Hepatocyte (in vitro differentiated cells): Measurements from ENCODE around the gene MRPL52. TPM values are rescaled to one million over a fixed set of nuclear protein-coding genes. Genes with fewer than 3 reads are reported as not detected.
"Not testable (repeated sequence)": the region's sequence is repeated elsewhere in the genome, so short reads cannot be mapped to it uniquely, and the experiment has no call there.

ENCODE experiments used
- DNase-seq: peaks from one replicate; pipeline ENCODE4 v3.0.0-alpha.2; 2016; ENCODE audit warnings: low spot score
- H2AFZ ChIP-seq: fragments of 200-600 bp; sonication (generic); 2 replicates; pipeline ENCODE4 v1.6.0; 2016; ENCODE audit warnings: antibody characterized with exemption, mild to moderate bottlenecking
- H3K27ac ChIP-seq: fragments of 200-600 bp; sonication (generic); 2 replicates; pipeline ENCODE4 v1.5.1; 2016; ENCODE audit warnings: mild to moderate bottlenecking
- H3K27me3 ChIP-seq: fragments of 200-600 bp; sonication (generic); 2 replicates; pipeline ENCODE4 v1.6.1; 2016
- H3K36me3 ChIP-seq: fragments of 200-600 bp; sonication (generic); replicated peaks from 2 replicates; pipeline ENCODE4 v1.5.1; 2016; ENCODE audit warnings: low read depth; ENCODE audit not compliant: insufficient read depth
- H3K4me1 ChIP-seq: fragments of 200-600 bp; sonication (generic); 2 replicates; pipeline ENCODE4 v1.5.1; 2016; ENCODE audit warnings: mild to moderate bottlenecking, moderate library complexity; ENCODE audit not compliant: insufficient read depth
- H3K4me2 ChIP-seq: fragments of 200-600 bp; sonication (generic); 2 replicates; pipeline ENCODE4 v1.6.0; 2016
- H3K4me3 ChIP-seq: fragments of 200-600 bp; sonication (generic); 2 replicates; pipeline ENCODE4 v1.5.1; 2016; ENCODE audit warnings: mild to moderate bottlenecking
- H3K79me2 ChIP-seq: fragments of 200-600 bp; sonication (generic); 2 replicates; pipeline ENCODE4 v1.6.0; 2017; ENCODE audit warnings: mild to moderate bottlenecking
- H3K9me2 ChIP-seq: fragments of 200-600 bp; sonication (generic); replicated peaks from 2 replicates; pipeline ENCODE4 v1.6.0; 2017; ENCODE audit warnings: mild to moderate bottlenecking; ENCODE audit not compliant: insufficient read depth
- H3K9me3 ChIP-seq: fragments of 200-600 bp; sonication (generic); 2 replicates; pipeline ENCODE4 v1.5.1; 2016; ENCODE audit warnings: low read depth, mild to moderate bottlenecking
- H4K20me1 ChIP-seq: fragments of 200-600 bp; sonication (generic); 2 replicates; pipeline ENCODE4 v1.6.0; 2016; ENCODE audit warnings: mild to moderate bottlenecking; ENCODE audit not compliant: insufficient read depth, poor library complexity, severe bottlenecking
- CTCF ChIP-seq: fragments of 200-600 bp; sonication (generic); IDR thresholded peaks from 2 replicates; pipeline ENCODE4 v1.5.1; 2016; ENCODE audit warnings: antibody characterized with exemption, mild to moderate bottlenecking; ENCODE audit not compliant: poor library complexity
- EZH2 ChIP-seq: fragments of 200-600 bp; sonication (generic); IDR thresholded peaks from 2 replicates; pipeline ENCODE4 v1.6.1; 2016; ENCODE audit warnings: antibody characterized with exemption, mild to moderate bottlenecking, borderline replicate concordance
- EZH2phosphoT487 ChIP-seq: fragments of 200-600 bp; sonication (generic); IDR thresholded peaks from one replicate; pipeline ENCODE4 v1.6.1; 2018; ENCODE audit warnings: antibody characterized with exemption, mild to moderate bottlenecking, low read depth, moderate library complexity; ENCODE audit not compliant: unreplicated experiment, severe bottlenecking
- WGBS: methylation state at CpG from one replicate; pipeline ENCODE4 v1.1.6; 2016; ENCODE audit warnings: low lambda C conversion rate; ENCODE audit errors: missing lambda C conversion rate; 5-methylcytosine and 5-hydroxymethylcytosine counted together
- polyA plus RNA-seq: library from polyadenylated mRNA; unstranded; fragments of >200 nt; fragmentation: Nextera tagmentation; extraction: Ambion mirVana; gene quantifications from 2 replicates; pipeline ENCODE4 v1.2.1, GENCODE V29; 2016
- total RNA-seq: library from RNA; depleted of rRNA; stranded (reverse); fragments of >200 nt; gene quantifications from 2 replicates; pipeline ENCODE4 v1.2.3, GENCODE V29; 2014

The MRPL52 gene
- total and polyA plus RNA-seq, 2 experiments from 2014 or later, result 50.6 to 214 TPM

- peak overlapping the region; percentile 61 for H3K27ac ChIP-seq
- no peak overlapping the region for H2AFZ ChIP-seq
- H3K9me2 ChIP-seq, result no peaks in the 10 kb centered on the region
- no peaks in the 10 kb centered on the region for H3K27me3 ChIP-seq
- TF ChIP-seq EZH2 (no peak), CTCF (no peak), EZH2phosphoT487 (no peak)
- H3K4me3 ChIP-seq, result no peak overlapping the region
- 94% methylated on average over 2 of the region's 2 CpGs for WGBS
- no peaks in the 10 kb centered on the region for H3K36me3 ChIP-seq
- H3K79me2 ChIP-seq, result peaks cover 32% of the 10 kb centered on the region
- DNase-seq, result no peak
- H4K20me1 ChIP-seq, result no peaks in the 10 kb centered on the region
- H3K9me3 ChIP-seq, result no peaks in the 10 kb centered on the region
- H3K4me2 ChIP-seq, result no peak overlapping the region
- peaks cover 18% of the 10 kb centered on the region for H3K4me1 ChIP-seq
Observed at GRCh38 chr14:22792158-22792557, 37.5 kb upstream of the MRPL52 start.

- H3K4me3 ChIP-seq, H3K36me3 ChIP-seq, H3K27ac ChIP-seq, H3K27me3 ChIP-seq, H3K4me2 ChIP-seq, H3K9me3 ChIP-seq, H2AFZ ChIP-seq, DNase-seq, H4K20me1 ChIP-seq, H3K9me2 ChIP-seq: not testable (repeated sequence)
- Histone ChIP-seq H3K4me1 (peaks cover 26% of the 10 kb centered on the region), H3K79me2 (peaks cover 29% of the 10 kb centered on the region)
- WGBS, result 92% methylated on average over 5 of the region's 5 CpGs
Observed at GRCh38 chr14:22793550-22793949, 36.1 kb upstream of the MRPL52 start.

- TF ChIP-seq EZH2 (no peak), CTCF (no peak), EZH2phosphoT487 (no peak)
- DNase-seq, result no peak
- Histone ChIP-seq H2AFZ (no peak overlapping the region), H3K27ac (no peak overlapping the region), H3K9me3 (no peaks in the 10 kb centered on the region), H4K20me1 (no peaks in the 10 kb centered on the region), H3K4me1 (peaks cover 30% of the 10 kb centered on the region), H3K9me2 (no peaks in the 10 kb centered on the region), H3K27me3 (no peaks in the 10 kb centered on the region), H3K36me3 (no peaks in the 10 kb centered on the region), H3K4me3 (no peak overlapping the region), H3K4me2 (no peak overlapping the region), H3K79me2 (peaks cover 32% of the 10 kb centered on the region)
- 89% methylated on average over 5 of the region's 5 CpGs for WGBS
Observed at GRCh38 chr14:22793976-22794375, 35.7 kb upstream of the MRPL52 start.

GRCh38 chr14:22794551-22794951 is 35.1 kb upstream of the MRPL52 start:
- no peak overlapping the region for H3K4me3 ChIP-seq
- H3K9me2 ChIP-seq, result no peaks in the 10 kb centered on the region
- H3K4me2 ChIP-seq, result no peak overlapping the region
- no peaks in the 10 kb centered on the region for H3K36me3 ChIP-seq
- H3K79me2 ChIP-seq, result peaks cover 33% of the 10 kb centered on the region
- peaks cover 31% of the 10 kb centered on the region for H3K4me1 ChIP-seq
- WGBS, result 90% methylated on average over 7 of the region's 7 CpGs
- H4K20me1 ChIP-seq, result no peaks in the 10 kb centered on the region
- H3K27me3 ChIP-seq, result no peaks in the 10 kb centered on the region
- TF ChIP-seq EZH2phosphoT487, result no peak
- no peak for TF ChIP-seq CTCF
- TF ChIP-seq EZH2, result no peak
- no peak for DNase-seq
- no peaks in the 10 kb centered on the region for H3K9me3 ChIP-seq
- no peak overlapping the region for H3K27ac ChIP-seq
- no peak overlapping the region for H2AFZ ChIP-seq
